GM12864 (cell line): ENCODE data around the gene DIAPH1.

Source experiments
- DNase-seq: peaks from one replicate; pipeline ENCODE4 v3.0.0-alpha.2; 2011; ENCODE audit warnings: low read depth
- H3K4me3 ChIP-seq: 2 replicates; pipeline ENCODE4 v1.5.1; 2011; ENCODE audit warnings: mild to moderate bottlenecking, low read depth, low read length, control low read depth
- TF ChIP-seq, protein P1 (sequence below): IDR thresholded peaks from 2 replicates; pipeline ENCODE4 v1.5.1; 2011; ENCODE audit warnings: low read depth, mild to moderate bottlenecking, moderate library complexity, low read length, control low read depth, inconsistent platforms; ENCODE audit errors: missing control alignments

Gene DIAPH1

DNA sequence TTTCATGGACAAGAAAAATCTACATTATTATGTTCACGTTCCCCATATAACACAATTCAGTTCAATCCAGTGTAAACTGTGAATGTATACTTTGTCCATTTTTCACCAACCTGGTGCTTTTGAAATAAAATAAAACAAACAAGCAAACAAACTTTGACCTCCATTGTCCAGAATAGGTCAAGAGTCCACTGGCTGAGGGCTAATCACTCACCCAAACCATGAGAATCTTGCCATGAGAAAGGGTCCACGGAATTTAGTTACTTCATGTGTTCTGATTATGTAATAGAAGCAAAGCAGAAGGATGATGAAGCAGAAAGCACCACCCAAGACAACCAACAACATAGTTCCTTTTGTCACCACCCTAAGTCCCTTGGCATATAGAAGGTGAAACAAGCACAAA, 28.7 kb downstream of the DIAPH1 start:
- TF ChIP-seq, protein P1, sequence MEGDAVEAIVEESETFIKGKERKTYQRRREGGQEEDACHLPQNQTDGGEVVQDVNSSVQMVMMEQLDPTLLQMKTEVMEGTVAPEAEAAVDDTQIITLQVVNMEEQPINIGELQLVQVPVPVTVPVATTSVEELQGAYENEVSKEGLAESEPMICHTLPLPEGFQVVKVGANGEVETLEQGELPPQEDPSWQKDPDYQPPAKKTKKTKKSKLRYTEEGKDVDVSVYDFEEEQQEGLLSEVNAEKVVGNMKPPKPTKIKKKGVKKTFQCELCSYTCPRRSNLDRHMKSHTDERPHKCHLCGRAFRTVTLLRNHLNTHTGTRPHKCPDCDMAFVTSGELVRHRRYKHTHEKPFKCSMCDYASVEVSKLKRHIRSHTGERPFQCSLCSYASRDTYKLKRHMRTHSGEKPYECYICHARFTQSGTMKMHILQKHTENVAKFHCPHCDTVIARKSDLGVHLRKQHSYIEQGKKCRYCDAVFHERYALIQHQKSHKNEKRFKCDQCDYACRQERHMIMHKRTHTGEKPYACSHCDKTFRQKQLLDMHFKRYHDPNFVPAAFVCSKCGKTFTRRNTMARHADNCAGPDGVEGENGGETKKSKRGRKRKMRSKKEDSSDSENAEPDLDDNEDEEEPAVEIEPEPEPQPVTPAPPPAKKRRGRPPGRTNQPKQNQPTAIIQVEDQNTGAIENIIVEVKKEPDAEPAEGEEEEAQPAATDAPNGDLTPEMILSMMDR: no peak
- no peak overlapping the region for H3K4me3 ChIP-seq
- no peak for DNase-seq

DNA sequence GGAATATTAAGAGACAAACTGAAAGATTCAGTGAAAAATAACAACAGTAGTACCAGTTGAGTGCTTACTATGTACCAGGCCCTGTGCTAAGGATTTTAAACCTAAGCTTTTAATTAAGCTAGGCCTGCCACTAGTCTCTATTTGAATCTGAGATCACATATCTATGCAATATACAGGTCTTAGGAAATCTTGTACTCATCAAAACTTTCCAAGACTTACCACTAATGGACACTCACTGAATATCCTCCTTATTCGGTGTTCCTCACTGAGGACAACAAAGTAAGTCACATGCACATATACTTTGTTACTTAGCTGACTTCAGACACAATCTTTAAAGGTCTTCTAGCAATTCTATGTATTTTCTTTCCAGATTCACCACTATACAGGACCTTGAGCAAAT, 32.6 kb downstream of the DIAPH1 start:
- TF ChIP-seq, protein P1: no peak
- no peak overlapping the region for H3K4me3 ChIP-seq
- DNase-seq: no peak

DNA sequence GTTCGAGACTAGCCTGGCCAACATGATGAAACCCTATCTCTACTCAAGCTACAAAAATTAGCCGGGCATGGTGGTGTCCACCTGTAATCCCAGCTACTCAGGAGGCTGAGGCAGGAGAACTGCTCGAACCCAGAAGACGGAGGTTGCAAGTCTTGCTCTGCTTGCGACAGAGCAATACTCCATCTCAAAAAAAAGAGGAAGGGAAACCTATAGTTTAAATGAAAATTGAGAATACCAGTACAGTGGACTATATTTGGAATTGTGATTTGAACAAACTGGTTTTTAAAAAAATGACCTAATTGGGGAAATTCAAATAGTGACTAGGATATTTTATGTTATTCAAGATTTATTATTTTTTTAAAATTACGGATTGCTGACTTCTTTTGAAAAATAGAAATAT, 33.2 kb downstream of the DIAPH1 start:
- no peak overlapping the region for H3K4me3 ChIP-seq
- TF ChIP-seq, protein P1: no peak
- DNase-seq: no peak

DNA sequence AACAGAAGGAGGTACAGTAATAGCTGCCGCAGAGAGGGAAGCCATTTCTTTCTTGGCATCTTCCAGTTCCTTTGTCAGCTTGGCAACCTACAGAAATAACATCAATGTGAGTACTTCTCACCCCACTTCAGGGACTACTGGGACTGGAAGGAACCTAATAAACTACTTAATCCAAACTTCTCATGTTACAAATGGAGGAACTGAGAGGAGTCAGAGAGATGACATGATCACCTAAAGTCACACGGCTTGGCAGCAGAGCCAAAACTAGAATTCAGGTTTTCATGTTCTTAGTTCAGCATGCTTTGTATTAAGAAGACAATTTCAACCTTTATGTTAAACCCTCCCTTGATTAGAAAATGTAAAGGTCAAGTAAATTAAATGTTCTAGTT, 44.7 kb downstream of the DIAPH1 start:
- DNase-seq: no peak
- H3K4me3 ChIP-seq: no peak overlapping the region
- TF ChIP-seq, protein P1: no peak

DNA sequence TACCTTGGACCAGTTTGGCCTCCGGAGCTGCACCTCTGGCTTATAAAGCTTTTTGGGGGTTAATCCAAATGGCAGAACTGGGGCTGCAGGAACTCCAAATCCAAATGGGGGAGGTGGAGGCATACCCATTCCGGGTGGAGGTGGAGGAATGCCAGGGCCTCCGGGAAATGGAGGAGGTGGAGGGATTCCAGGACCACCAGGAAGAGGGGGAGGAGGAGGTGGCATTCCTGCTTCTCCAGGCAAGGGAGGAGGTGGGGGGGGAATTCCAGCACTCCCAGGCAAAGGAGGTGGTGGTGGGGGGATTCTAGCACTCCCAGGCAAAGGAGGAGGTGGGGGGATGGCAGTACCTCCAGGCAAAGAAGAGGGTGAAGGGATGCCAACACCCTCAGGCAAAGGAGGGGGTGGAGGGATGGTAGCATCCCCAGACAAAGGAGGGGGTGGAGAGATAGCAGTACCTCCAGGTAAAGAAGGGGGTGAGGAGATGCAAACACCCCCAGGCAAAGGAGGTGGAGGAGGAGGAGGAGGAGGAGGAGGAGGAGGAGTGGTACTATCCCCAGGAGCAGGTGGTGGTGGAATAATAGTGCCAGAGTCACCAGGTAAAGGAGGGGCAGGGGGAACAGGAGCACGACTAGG, 45.2 kb downstream of the DIAPH1 start:
- no peak overlapping the region for H3K4me3 ChIP-seq
- DNase-seq: no peak
- TF ChIP-seq, protein P1: no peak

DNA sequence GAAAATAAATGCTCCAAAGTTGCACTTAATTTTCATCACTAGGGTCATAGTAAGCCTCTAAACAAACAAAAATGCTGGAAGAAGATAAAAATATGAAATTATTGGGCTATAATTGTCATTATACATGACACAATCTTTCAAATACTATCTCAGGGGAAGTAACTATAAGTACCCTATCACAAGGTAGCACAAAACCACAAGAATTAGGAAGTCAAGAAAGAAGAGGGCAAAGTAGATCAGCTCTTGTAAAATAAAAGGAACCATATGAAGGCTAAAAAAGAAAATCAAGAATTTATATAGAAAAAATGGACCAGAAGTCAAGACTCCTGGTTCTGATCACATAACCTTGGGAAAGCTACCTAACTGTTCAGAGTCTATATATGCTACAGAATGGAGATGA, 48.1 kb downstream of the DIAPH1 start:
- TF ChIP-seq, protein P1: no peak
- no peak overlapping the region for H3K4me3 ChIP-seq
- DNase-seq: no peak

DNA sequence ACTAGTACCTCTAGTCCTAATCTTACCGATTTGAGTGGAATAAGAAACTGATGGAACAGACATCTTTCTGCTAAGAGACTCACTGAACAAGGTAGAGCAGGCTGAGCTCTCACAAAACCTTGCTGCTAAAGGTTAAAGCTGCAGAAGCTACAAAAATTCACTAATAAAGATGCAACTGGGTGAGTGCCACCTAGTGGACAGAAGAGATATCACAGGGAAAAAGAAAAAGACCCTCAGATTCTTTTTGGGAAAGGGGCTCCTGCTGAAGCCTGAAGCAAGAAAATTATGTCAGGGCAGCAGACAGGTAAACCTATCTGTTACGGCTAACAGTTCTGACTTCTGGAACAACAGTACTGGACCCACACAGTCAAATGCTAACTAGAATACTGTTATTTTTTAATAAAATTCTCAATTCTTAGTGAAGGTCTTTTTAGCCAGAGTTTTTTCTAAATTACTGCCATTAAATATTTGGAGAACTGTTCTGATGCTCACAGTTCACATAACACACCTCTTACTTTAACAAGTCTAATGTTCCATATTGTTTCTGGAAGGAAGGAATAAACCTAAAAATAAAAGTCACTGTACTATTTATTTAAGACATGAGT, 51.2 kb downstream of the DIAPH1 start:
- DNase-seq: no peak
- H3K4me3 ChIP-seq: no peak overlapping the region
- TF ChIP-seq, protein P1: peak; percentile 86
